Stimulated activated CD4-positive, alpha-beta T cell treated with anti-CD3 and anti-CD28 coated beads, Interleukin-2, amount 100 ng/mL, for 4 hours (primary cell): ENCODE measurements around the gene PTGDR2.
"Not testable (repeated sequence)": the region's sequence is repeated elsewhere in the genome, so short reads cannot be mapped to it uniquely, and the experiment has no call there.

ENCODE experiments used
- DNase-seq: peaks from one replicate; pipeline ENCODE4 v3.0.0-alpha.2; 2020; ENCODE audit warnings: low read depth

PTGDR2 gene

DNA sequence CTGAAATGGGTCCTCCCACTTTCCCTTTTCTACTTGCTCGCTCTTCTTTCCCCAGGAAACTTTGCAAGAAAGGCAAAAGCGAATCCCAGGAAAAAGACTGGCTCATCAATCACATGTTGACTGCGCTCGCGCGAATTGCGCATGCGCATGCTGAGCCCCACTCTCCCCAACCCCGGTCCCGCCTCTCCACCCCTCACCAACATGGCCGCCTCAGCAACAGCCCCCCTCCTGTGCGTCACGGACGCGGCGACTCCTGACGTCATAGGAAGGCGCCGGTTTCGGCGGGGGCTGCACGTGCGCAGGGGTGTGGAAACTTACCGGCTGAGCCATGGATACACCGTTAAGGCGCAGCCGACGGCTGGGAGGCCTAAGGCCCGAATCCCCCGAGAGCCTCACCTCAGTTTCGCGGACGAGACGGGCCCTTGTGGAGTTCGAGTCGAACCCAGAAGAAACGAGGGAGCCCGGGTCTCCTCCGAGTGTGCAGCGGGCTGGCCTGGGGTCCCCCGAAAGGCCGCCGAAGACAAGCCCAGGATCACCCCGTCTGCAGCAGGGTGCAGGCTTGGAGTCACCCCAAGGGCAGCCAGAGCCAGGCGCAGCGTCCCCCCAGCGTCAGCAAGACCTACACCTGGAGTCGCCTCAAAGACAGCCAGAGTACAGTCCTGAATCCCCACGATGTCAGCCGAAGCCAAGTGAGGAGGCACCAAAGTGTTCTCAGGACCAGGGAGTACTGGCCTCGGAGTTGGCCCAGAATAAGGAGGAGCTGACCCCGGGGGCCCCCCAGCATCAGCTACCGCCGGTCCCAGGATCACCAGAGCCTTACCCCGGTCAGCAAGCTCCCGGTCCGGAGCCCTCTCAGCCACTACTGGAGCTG is 13.7 kb downstream of the PTGDR2 start, which contains the start of gene CCDC86:
TSS of gene CCDC86 (plus strand) at position 317 of the 871 bp plus-strand sequence. CDS start at position 329, 12 bp downstream.
- peak; percentile 98 for DNase-seq

DNA sequence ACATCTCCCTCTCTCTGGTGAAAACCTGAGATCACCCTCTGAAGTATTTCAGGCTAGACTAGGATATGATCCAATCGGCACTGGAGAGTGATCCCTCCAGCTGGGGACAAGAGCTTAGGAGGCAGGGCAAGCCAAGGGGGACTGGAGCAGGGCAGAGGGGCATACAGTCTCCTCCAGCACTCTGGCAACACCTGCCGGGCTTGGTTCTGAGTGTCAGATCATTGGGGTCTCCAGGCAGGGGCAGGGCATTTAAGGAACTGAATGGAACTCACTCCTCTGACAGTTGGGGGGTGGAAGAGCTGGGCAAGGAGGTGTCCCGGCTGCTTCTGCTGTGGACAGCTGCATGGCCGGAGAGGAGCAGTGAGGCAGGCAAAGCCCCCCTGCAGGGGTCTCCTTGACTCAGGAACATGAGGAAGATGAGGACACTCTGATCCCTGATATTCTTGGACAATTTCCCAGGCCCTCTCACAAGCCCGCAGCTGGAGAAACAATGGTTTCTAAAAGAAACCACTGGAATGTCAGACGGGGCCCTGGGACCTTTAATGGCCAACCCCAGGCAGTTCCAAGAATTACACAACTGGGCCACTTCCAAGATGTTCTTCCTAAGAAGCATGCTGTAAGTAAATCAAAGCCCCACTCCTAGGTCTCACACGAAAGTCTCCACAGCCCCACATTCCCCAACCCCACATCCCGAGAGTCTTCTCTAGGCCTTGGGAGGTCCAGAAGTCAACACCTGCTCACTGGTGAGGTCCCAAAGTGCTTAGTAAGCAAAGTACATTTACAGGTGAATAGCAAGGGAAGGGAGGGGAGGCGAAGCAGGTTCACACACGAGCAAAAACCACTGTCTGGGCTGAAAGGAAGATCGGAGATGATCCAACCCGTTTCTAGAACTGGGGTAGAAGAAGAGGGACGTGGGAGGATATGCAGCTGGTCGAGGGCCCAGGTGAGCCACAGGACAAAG is 15.0 kb downstream of the PTGDR2 start:
- DNase-seq, result no peak

DNA sequence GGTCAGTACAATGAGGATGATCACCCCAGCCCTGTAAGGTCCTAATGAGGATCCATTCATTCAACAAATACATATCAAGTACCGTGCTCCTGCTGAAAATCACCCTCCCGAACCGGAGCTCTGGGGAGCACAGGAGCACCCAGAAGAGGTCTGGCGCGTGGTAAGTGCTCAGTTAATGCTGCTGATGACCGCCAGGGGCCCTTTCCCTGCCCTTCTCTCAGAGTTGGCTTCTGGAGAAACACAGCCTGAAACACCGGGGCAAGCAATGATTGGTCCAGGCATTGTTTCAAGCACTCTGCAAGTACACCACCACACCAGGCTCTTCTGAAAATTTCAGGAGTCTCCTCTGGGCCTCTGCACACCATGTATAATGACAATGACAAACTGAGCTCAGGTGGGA is 17.6 kb downstream of the PTGDR2 start:
- no peak for DNase-seq

DNA sequence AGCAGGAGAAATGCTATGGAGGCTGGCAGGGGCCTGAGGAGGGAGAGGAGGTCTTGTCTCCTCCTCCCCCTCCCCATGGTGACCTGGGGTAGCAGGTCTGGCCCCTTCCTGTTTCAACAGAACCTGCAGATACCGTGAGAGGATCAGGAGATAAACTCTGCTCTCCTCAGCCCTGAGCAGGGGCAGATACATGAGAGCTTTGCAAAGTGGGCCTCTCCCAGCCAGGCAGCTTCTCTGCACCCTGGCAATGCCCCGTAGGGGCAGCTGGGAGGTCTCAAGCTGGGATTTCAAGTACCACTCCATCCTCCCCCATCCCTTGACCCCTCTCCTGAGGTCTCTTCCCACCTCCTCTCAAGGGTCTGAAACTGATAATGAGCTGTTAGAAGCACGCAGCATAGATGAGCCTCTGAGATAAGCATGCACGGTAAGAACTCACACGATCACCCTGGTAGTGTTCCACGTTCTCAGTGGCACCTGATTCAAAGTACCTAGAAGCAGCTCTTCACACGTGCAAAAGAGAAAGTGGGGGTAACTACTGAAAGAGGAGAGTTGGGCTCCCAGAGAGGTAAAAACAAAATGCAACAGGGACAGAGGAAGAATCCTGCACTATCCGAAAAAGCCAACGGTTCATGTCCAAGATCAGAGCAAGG is 18.8 kb downstream of the PTGDR2 start:
- no peak for DNase-seq

DNA sequence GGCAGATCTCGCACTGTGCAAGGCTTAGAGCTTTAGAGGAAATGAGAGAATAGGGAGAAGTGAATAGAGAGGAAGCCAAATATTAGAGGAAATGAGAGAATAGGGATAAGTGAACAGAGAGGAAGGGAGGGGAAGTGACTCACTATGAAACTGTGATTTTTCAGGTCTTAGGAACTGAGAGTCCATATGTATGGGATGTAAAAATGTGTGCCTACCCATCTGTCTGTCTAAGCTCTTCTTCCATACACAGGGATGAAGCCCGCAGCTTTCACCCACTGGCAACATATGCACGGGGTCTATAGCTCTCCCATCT is 20.3 kb downstream of the PTGDR2 start:
- no peak for DNase-seq

DNA sequence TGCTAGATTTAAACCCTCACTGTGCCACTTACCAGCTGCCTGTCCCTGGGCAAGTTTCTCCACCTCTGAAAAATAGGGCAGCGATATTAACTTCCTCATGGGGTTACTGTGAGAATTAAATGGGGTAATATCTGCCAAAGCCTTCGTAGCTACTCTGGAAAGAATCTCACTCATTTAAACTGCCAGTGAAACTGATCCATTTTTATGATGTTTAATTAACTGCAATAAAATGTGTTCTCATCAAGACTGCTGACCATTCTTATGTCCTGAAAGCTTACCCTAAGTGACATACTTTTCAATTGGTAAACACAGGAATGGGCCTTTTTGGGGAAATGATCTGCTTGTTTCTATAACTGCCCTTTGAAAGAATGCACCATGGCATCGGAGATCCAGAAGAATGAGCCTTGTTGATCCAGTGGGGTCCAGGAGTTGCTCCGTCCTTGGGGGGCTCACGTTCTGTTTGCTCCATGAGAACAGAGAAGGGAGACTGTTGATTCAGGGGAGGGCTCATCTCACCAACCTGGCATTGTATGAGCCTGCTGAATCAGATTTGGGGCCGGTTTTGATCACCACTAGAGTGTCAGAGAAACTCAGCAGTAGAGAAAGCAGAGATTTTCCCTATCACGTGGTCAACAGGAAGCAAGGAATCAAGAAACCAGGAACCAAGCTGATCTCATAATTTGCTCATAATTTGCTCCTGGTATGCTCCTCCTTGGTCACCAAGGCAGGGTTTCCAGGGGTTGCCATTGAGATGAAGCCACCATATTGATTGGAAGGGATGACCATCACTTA is 20.8 kb downstream of the PTGDR2 start:
- no peak for DNase-seq

DNA sequence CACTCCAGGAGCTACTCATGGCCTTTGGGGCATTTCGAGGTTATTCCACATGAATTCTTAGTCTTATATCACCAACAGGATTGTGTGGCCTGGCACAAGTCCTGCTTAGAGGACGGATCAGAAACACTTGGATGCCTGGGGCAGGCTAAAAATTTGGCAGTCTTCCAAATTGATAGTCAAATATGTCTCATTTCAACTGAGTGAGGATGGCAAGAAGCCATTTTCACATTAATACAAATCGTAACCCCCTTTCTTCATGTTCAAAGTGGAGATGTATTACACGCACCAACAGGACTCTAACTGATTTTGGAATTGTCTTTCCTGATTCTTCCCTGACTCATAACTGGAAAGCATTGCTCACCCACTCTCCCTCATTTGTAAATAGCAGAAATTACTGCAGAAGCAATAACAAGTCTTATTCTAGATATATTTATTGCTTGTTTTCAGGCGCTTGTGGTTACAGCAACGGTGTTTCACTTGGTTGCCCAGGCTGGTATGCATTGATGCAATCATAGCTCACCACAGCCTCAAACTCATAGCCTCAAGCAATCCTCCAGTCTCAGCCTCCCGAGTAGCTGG is 24.2 kb downstream of the PTGDR2 start:
- DNase-seq, result no peak

DNA sequence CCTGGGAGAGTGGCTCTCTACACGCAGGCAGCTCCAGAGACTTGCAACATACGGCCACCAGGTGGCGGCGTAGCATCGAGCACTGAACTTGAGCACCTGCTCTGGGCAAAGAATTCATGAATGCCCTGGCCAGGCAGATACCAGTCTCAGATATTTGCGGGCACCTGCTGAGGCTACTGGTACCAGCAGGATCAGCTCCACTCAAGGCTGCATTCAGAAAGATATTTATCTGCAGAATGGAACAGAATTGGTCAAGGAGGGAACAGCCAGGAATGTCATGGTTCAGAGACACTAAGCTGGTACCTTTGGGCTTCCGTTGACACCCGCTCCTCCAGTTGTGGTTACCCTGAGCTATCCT is 24.6 kb downstream of the PTGDR2 start:
- peak; percentile 62 for DNase-seq

DNA sequence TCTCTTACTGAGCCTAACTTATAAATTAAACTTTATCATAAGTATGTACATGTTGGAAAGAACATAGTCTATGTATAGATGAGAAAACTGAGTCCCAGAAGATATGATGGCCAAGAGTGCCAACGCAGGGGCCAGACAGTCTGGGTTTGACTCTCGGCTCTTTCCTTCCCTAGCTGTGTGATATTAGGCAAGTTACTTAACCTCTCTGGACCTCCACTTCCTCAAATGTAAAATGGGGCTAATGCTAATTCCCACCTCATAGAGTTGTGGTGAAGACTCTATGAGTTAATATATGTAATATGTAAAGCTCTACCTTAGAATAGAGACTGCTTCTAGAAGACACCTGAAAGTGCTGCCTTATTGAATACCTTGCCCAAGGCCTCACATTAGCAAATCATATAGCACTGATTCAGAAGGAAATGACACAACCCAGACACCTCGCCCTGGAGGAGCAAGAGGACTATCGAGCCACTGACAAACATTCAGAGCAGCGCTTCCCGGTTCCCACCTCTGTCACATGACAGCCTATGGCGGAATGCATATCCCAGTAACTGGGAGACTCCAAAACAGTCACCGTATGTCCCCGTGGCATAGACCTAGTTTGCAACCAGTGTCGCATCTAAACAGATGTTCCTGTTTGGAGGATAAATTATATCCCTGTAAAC is 25.1 kb downstream of the PTGDR2 start:
- no peak for DNase-seq

DNA sequence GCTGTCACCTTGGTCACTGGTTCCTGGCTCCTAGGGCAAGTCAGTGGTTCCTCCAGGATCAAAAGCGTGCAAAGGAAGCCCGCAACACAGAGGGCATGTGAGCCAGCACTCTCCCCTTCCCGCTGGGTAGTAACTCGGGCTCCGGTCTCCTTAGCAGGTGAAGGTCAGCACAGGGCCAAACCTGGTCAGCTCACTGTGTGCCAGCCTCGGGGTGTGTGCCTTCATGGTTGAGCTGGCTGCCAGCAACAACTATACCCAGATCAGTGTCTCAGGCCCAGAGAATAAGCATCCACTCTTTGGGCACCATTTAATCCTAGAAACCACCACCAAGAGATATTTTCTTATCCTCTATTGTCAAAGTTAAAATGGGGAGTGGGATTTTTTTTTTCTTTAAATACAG is 30.0 kb downstream of the PTGDR2 start:
- no peak for DNase-seq

DNA sequence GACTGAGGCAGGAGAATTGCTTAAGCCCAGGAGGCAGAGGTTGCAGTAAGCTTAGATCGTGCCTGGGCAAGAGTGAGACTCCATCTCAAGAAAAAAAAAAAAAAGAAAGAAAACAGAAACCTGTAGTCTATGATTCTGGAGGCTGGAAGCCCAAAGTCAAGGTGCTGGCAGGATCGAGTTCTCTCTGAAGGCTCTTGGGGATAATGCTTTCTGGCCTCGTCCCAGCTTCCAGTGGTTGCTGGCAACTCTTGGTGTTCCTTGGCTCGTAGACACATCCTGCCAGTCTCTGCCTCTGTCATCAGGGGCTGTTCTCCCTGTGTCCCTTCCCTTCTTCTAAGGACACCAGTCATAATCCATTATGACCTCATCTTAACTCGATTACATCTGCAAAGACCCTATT is 30.6 kb downstream of the PTGDR2 start:
- no peak for DNase-seq

DNA sequence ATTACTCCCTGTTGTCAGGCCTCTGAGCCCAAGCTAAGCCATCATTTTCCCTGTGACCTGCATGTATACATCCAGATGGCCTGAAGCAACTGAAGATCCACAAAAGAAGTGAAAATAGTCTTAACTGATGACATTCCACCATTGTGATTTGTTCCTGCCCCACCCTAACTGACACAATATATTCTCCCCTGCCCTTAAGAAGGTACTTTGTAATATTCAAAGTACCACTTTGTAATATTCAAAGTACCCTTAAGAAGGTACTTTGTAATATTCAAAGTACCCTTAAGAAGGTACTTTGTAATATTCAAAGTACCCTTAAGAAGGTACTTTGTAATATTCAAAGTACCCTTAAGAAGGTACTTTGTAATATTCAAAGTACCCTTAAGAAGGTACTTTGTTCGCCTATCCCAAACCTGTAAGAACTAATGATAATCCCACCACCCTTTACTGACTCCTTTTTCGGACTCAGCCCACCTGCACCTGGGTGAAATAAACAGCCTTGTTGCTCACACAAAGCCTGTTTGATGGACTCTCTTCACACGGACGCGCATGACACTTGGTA is 31.9 kb downstream of the PTGDR2 start:
- DNase-seq, result not testable (repeated sequence)

DNA sequence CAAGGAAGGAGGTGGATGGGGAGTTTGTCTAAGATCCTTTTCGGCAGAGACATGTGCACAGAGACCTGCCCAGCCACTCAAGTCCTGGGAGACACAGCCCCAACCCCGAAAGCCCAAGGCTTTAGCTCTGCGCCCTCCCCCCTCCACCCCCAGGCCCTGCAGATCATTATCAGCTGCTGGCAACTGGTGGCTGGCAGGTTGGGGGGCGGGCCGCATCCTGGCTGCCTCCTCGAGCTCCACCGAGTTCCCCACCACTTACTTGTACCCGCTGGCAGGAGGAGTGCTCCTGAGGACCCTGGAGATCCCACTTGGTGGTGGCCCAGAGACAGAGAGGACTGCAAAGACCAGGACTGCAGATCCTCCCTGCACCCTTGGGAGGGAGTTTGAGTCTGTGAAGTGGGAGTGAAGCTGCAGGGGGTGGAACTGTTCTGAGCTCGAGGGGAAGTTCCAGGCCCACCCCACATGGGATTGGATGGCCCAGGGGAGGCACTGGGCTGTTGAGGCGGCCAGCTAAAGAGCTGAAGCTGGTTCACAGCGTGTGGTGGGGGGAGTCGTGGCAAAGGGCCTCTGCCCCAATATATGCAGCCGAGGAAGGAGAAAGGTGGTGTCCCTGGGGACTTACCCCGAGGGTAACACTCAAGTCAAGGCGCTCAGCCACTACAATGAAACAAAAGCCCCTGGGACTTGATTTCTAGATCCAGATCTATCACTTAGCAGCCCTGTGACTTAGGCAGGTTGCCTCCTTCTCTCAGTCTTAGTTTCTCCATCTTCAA is 33.7 kb downstream of the PTGDR2 start:
- DNase-seq, result no peak

DNA sequence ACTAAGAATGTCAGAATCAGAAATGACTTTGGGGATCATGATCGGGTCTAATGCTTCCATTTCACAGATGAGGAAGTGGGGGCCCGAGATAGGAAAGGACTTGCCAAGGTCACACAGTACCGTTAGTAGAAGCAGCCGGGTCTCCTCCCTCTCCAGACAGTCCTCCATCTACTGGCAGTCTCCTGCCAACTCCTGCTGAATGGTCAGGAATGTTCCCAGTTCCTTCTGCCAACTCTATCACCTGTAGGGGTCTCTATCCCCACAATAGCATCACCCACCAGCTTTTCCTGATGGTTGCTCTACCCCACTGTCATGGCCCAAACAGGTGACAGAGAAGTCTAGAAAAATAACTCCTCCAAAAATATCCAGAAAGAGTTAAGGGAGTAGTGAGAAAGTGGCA is 37.7 kb downstream of the PTGDR2 start:
- DNase-seq, result no peak

DNA sequence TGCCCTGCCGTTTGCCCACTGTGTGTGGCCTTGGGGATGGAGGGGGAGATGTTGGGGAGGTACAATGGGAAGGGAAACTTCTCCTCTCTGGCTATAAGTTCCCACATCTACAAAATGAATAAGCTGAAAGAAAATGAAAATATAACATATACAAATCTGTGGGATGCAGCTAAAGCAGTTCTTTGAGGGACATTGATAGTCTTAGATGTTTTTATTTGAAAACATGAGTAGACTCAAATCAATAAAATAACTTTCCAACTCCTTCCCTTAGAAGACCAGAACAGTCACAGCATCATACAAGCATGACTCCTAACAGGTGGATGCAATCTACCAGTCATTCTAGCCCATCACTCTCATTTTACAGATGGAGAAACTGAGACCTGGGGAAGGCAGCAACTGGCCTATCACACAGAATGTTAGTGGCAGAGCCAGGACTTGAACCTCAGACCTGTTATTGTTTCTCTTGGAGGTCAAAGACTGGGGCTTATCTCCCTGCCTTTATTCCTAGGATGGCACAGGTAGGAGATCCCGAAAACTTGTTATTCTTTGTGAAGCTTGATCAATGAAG is 39.1 kb downstream of the PTGDR2 start:
- no peak for DNase-seq

DNA sequence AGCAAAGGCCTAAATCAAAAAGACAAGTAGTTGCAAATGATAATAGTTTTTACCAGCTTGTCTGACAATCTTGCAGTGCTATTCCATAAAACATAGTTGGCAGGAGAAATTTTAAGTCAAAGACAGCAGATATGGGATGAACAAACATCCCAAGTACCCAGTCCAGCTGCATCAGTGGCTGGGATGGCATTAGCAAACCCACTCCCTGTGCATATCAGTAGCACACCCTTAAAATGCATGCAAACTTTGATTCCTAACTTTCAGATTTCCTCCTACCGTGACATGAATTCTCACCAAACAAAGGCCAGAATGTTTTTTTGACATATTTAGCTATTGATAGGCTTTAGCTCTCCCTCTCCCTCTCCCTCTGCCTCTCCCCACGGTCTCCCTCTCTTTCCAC is 41.6 kb downstream of the PTGDR2 start:
- no peak for DNase-seq

DNA sequence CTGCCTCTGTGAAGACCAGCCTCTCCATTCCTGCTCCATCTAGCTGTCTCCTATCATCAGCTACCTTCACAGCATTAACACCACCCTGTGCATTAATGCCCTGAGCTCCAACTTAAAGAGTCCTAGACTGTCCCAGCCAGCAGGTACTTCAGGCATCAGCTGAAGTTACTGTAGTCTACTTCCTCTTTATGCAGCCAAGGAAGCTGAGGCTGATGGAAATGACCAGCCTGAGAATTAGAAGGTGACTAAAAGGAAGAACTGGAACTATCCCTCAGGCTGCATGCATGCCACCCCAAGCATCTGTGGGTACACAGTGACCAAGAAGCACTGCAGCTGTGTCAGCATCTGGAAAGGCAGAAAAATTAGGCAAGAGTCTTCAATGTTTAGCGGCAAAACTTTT is 42.4 kb downstream of the PTGDR2 start:
- no peak for DNase-seq

DNA sequence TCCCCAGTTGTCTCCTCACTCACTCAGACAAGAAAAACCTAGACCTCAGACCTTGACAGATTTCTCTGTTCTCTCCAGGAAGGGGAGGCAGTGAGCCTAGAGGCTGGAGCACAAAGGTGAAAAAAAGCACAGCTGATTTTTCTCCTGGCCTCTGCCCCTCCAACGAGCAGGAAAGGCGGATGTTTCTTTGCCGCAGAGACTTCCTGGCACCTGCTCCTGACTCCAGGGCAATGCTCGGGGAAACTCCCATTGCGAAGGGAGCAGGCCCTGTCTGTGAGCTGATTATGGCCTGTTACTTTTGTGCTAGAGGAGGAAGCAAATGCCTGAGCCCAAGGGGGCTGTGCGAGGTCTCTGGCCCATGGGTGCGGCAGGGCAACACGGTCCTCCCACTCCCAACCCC is 45.2 kb downstream of the PTGDR2 start:
- DNase-seq, result no peak

DNA sequence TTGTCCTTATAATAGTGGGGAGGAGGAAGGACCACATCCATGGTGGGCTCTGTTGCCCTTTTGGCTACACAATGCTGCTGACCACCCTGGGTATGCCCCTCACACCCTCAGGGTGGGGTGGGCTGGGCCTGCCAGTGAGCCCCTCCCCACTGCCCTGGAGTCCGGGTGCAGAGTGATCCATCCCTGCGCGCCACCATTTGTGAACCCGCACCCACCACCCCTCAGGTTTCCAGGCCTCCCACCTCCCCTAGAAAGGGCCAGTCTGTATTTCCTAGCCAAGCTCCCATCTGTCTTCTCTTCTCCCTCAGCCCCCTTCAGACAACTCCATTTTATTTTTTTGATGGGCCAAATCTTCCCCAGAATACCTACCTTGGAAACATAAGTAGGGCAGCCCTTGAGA is 45.6 kb downstream of the PTGDR2 start:
- DNase-seq, result no peak
